Fibroblast of lung (primary cell): ENCODE measurements around the gene ULBP1.

Source experiments
- EZH2 ChIP-seq: IDR thresholded peaks from 2 replicates; pipeline ENCODE4 v1.5.1; 2012; ENCODE audit warnings: low read length, control low read depth, mild to moderate bottlenecking; ENCODE audit errors: missing control alignments
- TF ChIP-seq, protein P1 (sequence below), 2 donors: IDR thresholded peaks in 1 of 2; conservative IDR thresholded peaks in 1 of 2; 1 replicate in 1 of 2; 2 replicates in 1 of 2; pipeline ENCODE4 v1.5.1; 2011 to 2012; ENCODE audit warnings: low read length in 2 of 2, control low read depth in 1 of 2, inconsistent platforms in 1 of 2, low read depth in 1 of 2, mild to moderate bottlenecking in 1 of 2

DNA sequence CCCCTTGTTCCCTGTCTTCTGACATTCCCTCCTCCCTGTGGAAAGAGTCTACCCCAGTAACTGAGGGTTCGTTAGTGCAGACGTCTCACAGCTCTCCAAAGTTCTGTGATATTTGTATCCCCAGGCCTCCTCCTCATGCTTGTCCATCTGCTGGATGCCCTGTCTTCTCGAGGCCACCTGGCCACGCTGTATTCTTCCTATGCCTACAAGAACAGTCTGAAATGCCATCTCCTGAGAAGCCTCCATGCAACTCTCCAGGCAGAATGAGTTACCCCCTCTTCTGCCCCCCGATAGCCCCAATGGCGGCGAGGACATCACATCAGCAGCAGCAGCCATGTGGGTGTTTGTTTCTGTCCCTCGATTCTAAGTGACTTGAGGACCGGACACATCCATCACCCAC, 12.6 kb upstream of the ULBP1 start:
- TF ChIP-seq, protein P1, sequence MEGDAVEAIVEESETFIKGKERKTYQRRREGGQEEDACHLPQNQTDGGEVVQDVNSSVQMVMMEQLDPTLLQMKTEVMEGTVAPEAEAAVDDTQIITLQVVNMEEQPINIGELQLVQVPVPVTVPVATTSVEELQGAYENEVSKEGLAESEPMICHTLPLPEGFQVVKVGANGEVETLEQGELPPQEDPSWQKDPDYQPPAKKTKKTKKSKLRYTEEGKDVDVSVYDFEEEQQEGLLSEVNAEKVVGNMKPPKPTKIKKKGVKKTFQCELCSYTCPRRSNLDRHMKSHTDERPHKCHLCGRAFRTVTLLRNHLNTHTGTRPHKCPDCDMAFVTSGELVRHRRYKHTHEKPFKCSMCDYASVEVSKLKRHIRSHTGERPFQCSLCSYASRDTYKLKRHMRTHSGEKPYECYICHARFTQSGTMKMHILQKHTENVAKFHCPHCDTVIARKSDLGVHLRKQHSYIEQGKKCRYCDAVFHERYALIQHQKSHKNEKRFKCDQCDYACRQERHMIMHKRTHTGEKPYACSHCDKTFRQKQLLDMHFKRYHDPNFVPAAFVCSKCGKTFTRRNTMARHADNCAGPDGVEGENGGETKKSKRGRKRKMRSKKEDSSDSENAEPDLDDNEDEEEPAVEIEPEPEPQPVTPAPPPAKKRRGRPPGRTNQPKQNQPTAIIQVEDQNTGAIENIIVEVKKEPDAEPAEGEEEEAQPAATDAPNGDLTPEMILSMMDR (conservative IDR thresholded peaks at IDR 0.05 in 1 of 2, IDR thresholded peaks at IDR 0.05 in 1 of 2; ENCODE audit: low read depth in 1 of 2, low read length in 2 of 2) = no peak
- no peak for TF ChIP-seq EZH2
